OCI-LY1 (cell line): Measurements from ENCODE around the gene ATAD3A.

Experiments
- EZH2 ChIP-seq: fragments of 200-600 bp; sonication (generic), shearing (Covaris generic); IDR thresholded peaks from 2 replicates; pipeline ENCODE4 v1.8.0; 2017; ENCODE audit warnings: borderline replicate concordance, mixed run types, mild to moderate bottlenecking, antibody characterized with exemption, low read length, moderate library complexity, mixed read lengths
- TF ChIP-seq, protein P1 (sequence below): fragments of 200-600 bp; sonication (generic), shearing (Covaris generic); IDR thresholded peaks from 2 replicates; pipeline ENCODE4 v1.5.1; 2017; ENCODE audit warnings: mild to moderate bottlenecking, antibody characterized with exemption, low read length, moderate library complexity, mixed read lengths

- TF ChIP-seq, protein P1, sequence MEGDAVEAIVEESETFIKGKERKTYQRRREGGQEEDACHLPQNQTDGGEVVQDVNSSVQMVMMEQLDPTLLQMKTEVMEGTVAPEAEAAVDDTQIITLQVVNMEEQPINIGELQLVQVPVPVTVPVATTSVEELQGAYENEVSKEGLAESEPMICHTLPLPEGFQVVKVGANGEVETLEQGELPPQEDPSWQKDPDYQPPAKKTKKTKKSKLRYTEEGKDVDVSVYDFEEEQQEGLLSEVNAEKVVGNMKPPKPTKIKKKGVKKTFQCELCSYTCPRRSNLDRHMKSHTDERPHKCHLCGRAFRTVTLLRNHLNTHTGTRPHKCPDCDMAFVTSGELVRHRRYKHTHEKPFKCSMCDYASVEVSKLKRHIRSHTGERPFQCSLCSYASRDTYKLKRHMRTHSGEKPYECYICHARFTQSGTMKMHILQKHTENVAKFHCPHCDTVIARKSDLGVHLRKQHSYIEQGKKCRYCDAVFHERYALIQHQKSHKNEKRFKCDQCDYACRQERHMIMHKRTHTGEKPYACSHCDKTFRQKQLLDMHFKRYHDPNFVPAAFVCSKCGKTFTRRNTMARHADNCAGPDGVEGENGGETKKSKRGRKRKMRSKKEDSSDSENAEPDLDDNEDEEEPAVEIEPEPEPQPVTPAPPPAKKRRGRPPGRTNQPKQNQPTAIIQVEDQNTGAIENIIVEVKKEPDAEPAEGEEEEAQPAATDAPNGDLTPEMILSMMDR = no peak
- TF ChIP-seq EZH2 = no peak
Observed at GRCh38 chr1:1490633-1491230, 21.2 kb upstream of the ATAD3A start.
